Memory B cell (primary cell): ENCODE data around the gene SNRPE.

Source experiments
- ATAC-seq: fragments of 150-1000 bp; cut with Tn5 transposase; 2 replicates; pipeline ENCODE4 v1.10.0; 2021; ENCODE audit warnings: low read depth, mild to moderate bottlenecking, moderate library complexity
- DNase-seq, 2 donors: peaks; one replicate each; pipeline ENCODE4 v3.0.0; 2022; ENCODE audit warnings: low spot score in 2 of 2
- H3K27ac Mint-ChIP-seq: one replicate; pipeline ENCODE4 v1.8.0; 2022; ENCODE audit warnings: mild to moderate bottlenecking, moderate library complexity, mixed read lengths
- H3K27me3 Mint-ChIP-seq: one replicate; pipeline ENCODE4 v1.8.0; 2022; ENCODE audit warnings: mixed read lengths
- H3K36me3 Mint-ChIP-seq: one replicate; pipeline ENCODE4 v1.8.0; 2022; ENCODE audit warnings: mild to moderate bottlenecking, mixed read lengths
- H3K4me1 Mint-ChIP-seq: one replicate; pipeline ENCODE4 v1.8.0; 2022; ENCODE audit warnings: mixed read lengths
- H3K4me3 Mint-ChIP-seq: one replicate; pipeline ENCODE4 v1.8.0; 2022; ENCODE audit warnings: mild to moderate bottlenecking, moderate library complexity, mixed read lengths
- H3K9me3 Mint-ChIP-seq: one replicate; pipeline ENCODE4 v1.8.0; 2022; ENCODE audit warnings: mixed read lengths

The SNRPE gene

GRCh38 chr1:203858055-203858454 lies 3.3 kb upstream of the SNRPE start:
- peaks cover 13% of the 10 kb centered on the region for H3K4me1 Mint-ChIP-seq
- peaks cover 5% of the 10 kb centered on the region for H3K36me3 Mint-ChIP-seq
- H3K4me3 Mint-ChIP-seq, result no peak overlapping the region
- H3K27ac Mint-ChIP-seq, result peak overlapping the region; percentile 8
- H3K27me3 Mint-ChIP-seq, result no peaks in the 10 kb centered on the region
- no peak for DNase-seq
- H3K9me3 Mint-ChIP-seq, result no peaks in the 10 kb centered on the region
- no peak for ATAC-seq

- no peaks in the 10 kb centered on the region for H3K9me3 Mint-ChIP-seq
- DNase-seq (no peak), ATAC-seq (no peak)
- H3K27ac Mint-ChIP-seq, result no peak overlapping the region
- peaks cover 13% of the 10 kb centered on the region for H3K4me1 Mint-ChIP-seq
- H3K27me3 Mint-ChIP-seq, result no peaks in the 10 kb centered on the region
- peaks cover 6% of the 10 kb centered on the region for H3K36me3 Mint-ChIP-seq
- no peak overlapping the region for H3K4me3 Mint-ChIP-seq
These were observed 2.4 kb upstream of the SNRPE start for GRCh38 chr1:203858975-203859374.

- ATAC-seq (no peak), DNase-seq (no peak)
These were observed 888 bp upstream of the SNRPE start for GRCh38 chr1:203860396-203861025.

GRCh38 chr1:203867802-203868201 lies 6.4 kb downstream of the SNRPE start:
- ATAC-seq, result no peak
- Mint-ChIP-seq H3K4me1 (peaks cover 3% of the 10 kb centered on the region), H3K9me3 (no peaks in the 10 kb centered on the region), H3K27me3 (no peaks in the 10 kb centered on the region), H3K36me3 (peaks cover 29% of the 10 kb centered on the region), H3K4me3 (no peak overlapping the region), H3K27ac (no peak overlapping the region)
- no peak for DNase-seq

More at GRCh38 chr1:203860396-203861025, 888 bp upstream of the SNRPE start:
- H3K27me3 Mint-ChIP-seq, result no peaks in the 10 kb centered on the region
- peak overlapping the region; percentile 99 for H3K4me3 Mint-ChIP-seq
- H3K4me1 Mint-ChIP-seq, result peaks cover 13% of the 10 kb centered on the region
- peaks cover 8% of the 10 kb centered on the region for H3K36me3 Mint-ChIP-seq
- H3K9me3 Mint-ChIP-seq, result no peaks in the 10 kb centered on the region
- peak overlapping the region; percentile 99 for H3K27ac Mint-ChIP-seq

GRCh38 chr1:203870245-203870644 lies 8.8 kb downstream of the SNRPE start:
- Mint-ChIP-seq H3K4me3 (no peak overlapping the region), H3K27ac (no peak overlapping the region), H3K36me3 (peaks cover 35% of the 10 kb centered on the region), H3K4me1 (peaks cover 3% of the 10 kb centered on the region), H3K9me3 (no peaks in the 10 kb centered on the region), H3K27me3 (no peaks in the 10 kb centered on the region)
- ATAC-seq (no peak), DNase-seq (no peak)

GRCh38 chr1:203871114-203871880 lies 9.9 kb downstream of the SNRPE start:
- peaks cover 32% of the 10 kb centered on the region for H3K36me3 Mint-ChIP-seq

GRCh38 chr1:203873094-203873493 lies 11.7 kb downstream of the SNRPE start:
- peak overlapping the region; percentile 48 for H3K27ac Mint-ChIP-seq
- no peaks in the 10 kb centered on the region for H3K9me3 Mint-ChIP-seq
- H3K4me3 Mint-ChIP-seq, result no peak overlapping the region
- DNase-seq, result no peak
- no peaks in the 10 kb centered on the region for H3K4me1 Mint-ChIP-seq
- peaks cover 26% of the 10 kb centered on the region for H3K36me3 Mint-ChIP-seq
- no peaks in the 10 kb centered on the region for H3K27me3 Mint-ChIP-seq
- ATAC-seq, result no peak

More at GRCh38 chr1:203871114-203871880, 9.9 kb downstream of the SNRPE start:
- Mint-ChIP-seq H3K27ac (peak overlapping the region; percentile 63), H3K9me3 (no peaks in the 10 kb centered on the region), H3K27me3 (no peaks in the 10 kb centered on the region), H3K4me3 (no peak overlapping the region), H3K4me1 (peaks cover 3% of the 10 kb centered on the region)
- ATAC-seq (peak; percentile 57), DNase-seq (no peak)

GRCh38 chr1:203878422-203878821 lies 17.0 kb downstream of the SNRPE start:
- H3K36me3 Mint-ChIP-seq, result peaks cover 19% of the 10 kb centered on the region

GRCh38 chr1:203880606-203881005 lies 19.2 kb downstream of the SNRPE start:
- H3K27me3 Mint-ChIP-seq, result no peaks in the 10 kb centered on the region
- H3K4me3 Mint-ChIP-seq, result no peak overlapping the region
- no peaks in the 10 kb centered on the region for H3K9me3 Mint-ChIP-seq
- no peak overlapping the region for H3K27ac Mint-ChIP-seq
- no peaks in the 10 kb centered on the region for H3K4me1 Mint-ChIP-seq
- peaks cover 13% of the 10 kb centered on the region for H3K36me3 Mint-ChIP-seq
- no peak for DNase-seq
- ATAC-seq, result no peak

More at GRCh38 chr1:203878422-203878821, 17.0 kb downstream of the SNRPE start:
- no peaks in the 10 kb centered on the region for H3K4me1 Mint-ChIP-seq
- H3K27me3 Mint-ChIP-seq, result no peaks in the 10 kb centered on the region
- no peaks in the 10 kb centered on the region for H3K9me3 Mint-ChIP-seq
- no peak overlapping the region for H3K27ac Mint-ChIP-seq
- DNase-seq (no peak), ATAC-seq (no peak)
- no peak overlapping the region for H3K4me3 Mint-ChIP-seq

- DNase-seq (no peak), ATAC-seq (no peak)
- Mint-ChIP-seq H3K36me3 (peaks cover 9% of the 10 kb centered on the region), H3K27me3 (no peaks in the 10 kb centered on the region), H3K9me3 (peaks cover 5% of the 10 kb centered on the region), H3K27ac (no peak overlapping the region), H3K4me1 (no peaks in the 10 kb centered on the region), H3K4me3 (no peak overlapping the region)
These were observed 27.4 kb downstream of the SNRPE start for GRCh38 chr1:203888807-203889251.

GRCh38 chr1:203891950-203892349 lies 30.6 kb downstream of the SNRPE start:
- H3K4me1 Mint-ChIP-seq, result no peaks in the 10 kb centered on the region
- no peaks in the 10 kb centered on the region for H3K27me3 Mint-ChIP-seq
- H3K9me3 Mint-ChIP-seq, result peaks cover 9% of the 10 kb centered on the region
- no peak for DNase-seq
- peaks cover 6% of the 10 kb centered on the region for H3K36me3 Mint-ChIP-seq
- no peak for ATAC-seq
- H3K27ac Mint-ChIP-seq, result no peak overlapping the region
- H3K4me3 Mint-ChIP-seq, result no peak overlapping the region

- H3K4me3 Mint-ChIP-seq, result no peak overlapping the region
- no peak overlapping the region for H3K27ac Mint-ChIP-seq
- H3K27me3 Mint-ChIP-seq, result peaks cover 2% of the 10 kb centered on the region
- no peak for ATAC-seq
- peaks cover 6% of the 10 kb centered on the region for H3K9me3 Mint-ChIP-seq
- no peaks in the 10 kb centered on the region for H3K4me1 Mint-ChIP-seq
- no peak for DNase-seq
- no peaks in the 10 kb centered on the region for H3K36me3 Mint-ChIP-seq
These were observed 37.3 kb downstream of the SNRPE start for GRCh38 chr1:203898458-203899352.

- H3K27ac Mint-ChIP-seq, result no peak overlapping the region
- H3K27me3 Mint-ChIP-seq, result peaks cover 2% of the 10 kb centered on the region
- no peak overlapping the region for H3K4me3 Mint-ChIP-seq
- ATAC-seq (no peak), DNase-seq (no peak)
- peaks cover 5% of the 10 kb centered on the region for H3K9me3 Mint-ChIP-seq
- H3K36me3 Mint-ChIP-seq, result no peaks in the 10 kb centered on the region
- H3K4me1 Mint-ChIP-seq, result no peaks in the 10 kb centered on the region
These were observed 37.9 kb downstream of the SNRPE start for GRCh38 chr1:203899353-203899716.
